ENCODE results near the gene CECR2. TPM values are rescaled to one million over a fixed set of nuclear protein-coding genes. Genes with fewer than 3 reads are reported as not detected.

Gene CECR2
- total and polyA plus RNA-seq, 2 donors from 2014 or later = 0.58 to 3.4 TPM

- no peak for DNase-seq
- Histone ChIP-seq H3K4me3 (ENCODE audit: low read length in 3 of 3) (no peak overlapping the region), H3K27ac (ENCODE audit: low read depth in 2 of 2, low read length in 2 of 2) (no peak overlapping the region), H3K4me1 (ENCODE audit: control insufficient read depth in 2 of 3, insufficient read depth in 2 of 3, low read depth in 1 of 3, low read length in 3 of 3) (no peaks in the 10 kb centered on the region), H3K9me3 (ENCODE audit: control insufficient read depth in 2 of 3, insufficient read depth in 1 of 3, low read length in 3 of 3) (no peaks in the 10 kb centered on the region), H3K9ac (ENCODE audit: low read length in 3 of 3) (no peak overlapping the region), H3K27me3 (ENCODE audit: control insufficient read depth, insufficient read depth, low read length) (no peaks in the 10 kb centered on the region), H3K36me3 (ENCODE audit: control insufficient read depth in 2 of 3, insufficient read depth in 3 of 3, low read length in 3 of 3) (no peaks in the 10 kb centered on the region)
- FAIRE-seq = no peak
- intact Hi-C loops (cut with DNase I) = no loop called here
- no peak for TF ChIP-seq CTCF (IDR thresholded peaks at IDR 0.05; ENCODE audit: borderline replicate concordance, extremely low read depth, insufficient read depth)
These were observed 25.5 kb upstream of the CECR2 start for GRCh38 chr22:17343766-17344165.

GRCh38 chr22:17346578-17346977 is 22.7 kb upstream of the CECR2 start:
- Histone ChIP-seq H3K4me1 (ENCODE audit: control insufficient read depth in 2 of 3, insufficient read depth in 2 of 3, low read depth in 1 of 3, low read length in 3 of 3) (no peaks in the 10 kb centered on the region), H3K4me3 (ENCODE audit: low read length in 3 of 3) (no peak overlapping the region), H3K27ac (ENCODE audit: low read depth in 2 of 2, low read length in 2 of 2) (no peak overlapping the region), H3K27me3 (ENCODE audit: control insufficient read depth, insufficient read depth, low read length) (no peaks in the 10 kb centered on the region), H3K9ac (ENCODE audit: low read length in 3 of 3) (no peak overlapping the region), H3K9me3 (ENCODE audit: control insufficient read depth in 2 of 3, insufficient read depth in 1 of 3, low read length in 3 of 3) (no peaks in the 10 kb centered on the region), H3K36me3 (ENCODE audit: control insufficient read depth in 2 of 3, insufficient read depth in 3 of 3, low read length in 3 of 3) (no peaks in the 10 kb centered on the region)
- DNase-seq (no peak), FAIRE-seq (no peak)
- intact Hi-C loops (cut with DNase I) = no loop called here
- no peak for TF ChIP-seq CTCF (IDR thresholded peaks at IDR 0.05; ENCODE audit: borderline replicate concordance, extremely low read depth, insufficient read depth)

GRCh38 chr22:17347724-17348123 is 21.5 kb upstream of the CECR2 start:
- H3K9me3 ChIP-seq (ENCODE audit: control insufficient read depth in 2 of 3, insufficient read depth in 1 of 3, low read length in 3 of 3) = no peaks in the 10 kb centered on the region
- no peaks in the 10 kb centered on the region for H3K36me3 ChIP-seq (ENCODE audit: control insufficient read depth in 2 of 3, insufficient read depth in 3 of 3, low read length in 3 of 3)
- FAIRE-seq (no peak), DNase-seq (no peak)
- no peak overlapping the region for H3K9ac ChIP-seq (ENCODE audit: low read length in 3 of 3)
- intact Hi-C loops (cut with DNase I) = no loop called here
- TF ChIP-seq CTCF (IDR thresholded peaks at IDR 0.05; ENCODE audit: borderline replicate concordance, extremely low read depth, insufficient read depth) = no peak
- H3K4me1 ChIP-seq (ENCODE audit: control insufficient read depth in 2 of 3, insufficient read depth in 2 of 3, low read depth in 1 of 3, low read length in 3 of 3) = no peaks in the 10 kb centered on the region
- H3K27ac ChIP-seq (ENCODE audit: low read depth in 2 of 2, low read length in 2 of 2) = no peak overlapping the region
- no peak overlapping the region for H3K4me3 ChIP-seq (ENCODE audit: low read length in 3 of 3)
- no peaks in the 10 kb centered on the region for H3K27me3 ChIP-seq (ENCODE audit: control insufficient read depth, insufficient read depth, low read length)

- no peaks in the 10 kb centered on the region for H3K36me3 ChIP-seq (ENCODE audit: control insufficient read depth in 2 of 3, insufficient read depth in 3 of 3, low read length in 3 of 3)
- no peaks in the 10 kb centered on the region for H3K9me3 ChIP-seq (ENCODE audit: control insufficient read depth in 2 of 3, insufficient read depth in 1 of 3, low read length in 3 of 3)
- TF ChIP-seq CTCF (IDR thresholded peaks at IDR 0.05; ENCODE audit: borderline replicate concordance, extremely low read depth, insufficient read depth) = no peak
- H3K27me3 ChIP-seq (ENCODE audit: control insufficient read depth, insufficient read depth, low read length) = no peaks in the 10 kb centered on the region
- H3K4me1 ChIP-seq (ENCODE audit: control insufficient read depth in 2 of 3, insufficient read depth in 2 of 3, low read depth in 1 of 3, low read length in 3 of 3) = no peaks in the 10 kb centered on the region
- FAIRE-seq (no peak), DNase-seq (no peak)
- H3K9ac ChIP-seq (ENCODE audit: low read length in 3 of 3) = no peak overlapping the region
- no peak overlapping the region for H3K27ac ChIP-seq (ENCODE audit: low read depth in 2 of 2, low read length in 2 of 2)
- H3K4me3 ChIP-seq (ENCODE audit: low read length in 3 of 3) = no peak overlapping the region
- intact Hi-C loops (cut with DNase I) = no loop called here
These were observed 20.7 kb upstream of the CECR2 start for GRCh38 chr22:17348464-17349103.
